Heart left ventricle (tissue), 16 donors: ENCODE measurements around the gene FLVCR2. TPM values are rescaled to one million over a fixed set of nuclear protein-coding genes. Genes with fewer than 3 reads are reported as not detected.
"Not testable (repeated sequence)": the region's sequence is repeated elsewhere in the genome, so short reads cannot be mapped to it uniquely, and the experiment has no call there.

Source experiments
- ATAC-seq, 4 donors: fragments of 200-7000 bp; cut with Tn5 transposase; one replicate each; pipeline ENCODE4 v1.9.1; 2020 to 2022; ENCODE audit warnings: moderate library complexity in 4 of 4, mild to moderate bottlenecking in 3 of 4, moderate number of reproducible peaks in 1 of 4
- DNase-seq, 5 donors: peaks; one replicate each; pipeline ENCODE4 v3.0.0-alpha.2; 2020
- H3K27ac ChIP-seq, 12 donors: fragments of 200-600 bp; sonication (generic) in 4 of 12; one replicate each; pipeline versions ENCODE4 v1.5.0 to v1.8.0; 2016 to 2022; ENCODE audit warnings: mild to moderate bottlenecking in 2 of 12
- H3K27me3 ChIP-seq, 9 donors: fragments of 200-600 bp; sonication (generic) in 2 of 9; one replicate each; pipeline versions ENCODE4 v1.5.1 to v1.8.0; 2016 to 2022; ENCODE audit warnings: mild to moderate bottlenecking in 3 of 9
- H3K36me3 ChIP-seq, 9 donors: fragments of 200-600 bp; sonication (generic) in 2 of 9; one replicate each; pipeline versions ENCODE4 v1.5.0 to v1.8.0; 2018 to 2022; ENCODE audit warnings: mild to moderate bottlenecking in 2 of 9
- H3K4me1 ChIP-seq, 12 donors: fragments of 200-600 bp; sonication (generic) in 4 of 12; one replicate each; pipeline versions ENCODE4 v1.5.0 to v1.8.0; 2016 to 2022; ENCODE audit warnings: mild to moderate bottlenecking in 3 of 12
- H3K4me3 ChIP-seq, 12 donors: fragments of 200-600 bp; sonication (generic) in 4 of 12; one replicate each; pipeline versions ENCODE4 v1.5.0 to v1.8.0; 2017 to 2022; ENCODE audit warnings: mild to moderate bottlenecking in 9 of 12, moderate library complexity in 4 of 12
- H3K9me3 ChIP-seq, 12 donors: fragments of 200-600 bp; sonication (generic) in 4 of 12; one replicate each; pipeline versions ENCODE4 v1.5.0 to v1.8.0; 2016 to 2022; ENCODE audit warnings: mild to moderate bottlenecking in 1 of 12
- CTCF ChIP-seq, 12 donors: fragments of 200-600 bp; sonication (generic) in 4 of 12; IDR thresholded peaks; one replicate each; pipeline versions ENCODE4 v1.5.0 to v1.8.0; 2018 to 2022; ENCODE audit warnings: antibody characterized with exemption in 12 of 12, mild to moderate bottlenecking in 5 of 12
- POLR2A ChIP-seq, 2 donors: fragments of 450-650 bp; IDR thresholded peaks; one replicate each; pipeline ENCODE4 v1.6.1; 2017; ENCODE audit warnings: antibody characterized with exemption in 2 of 2, mild to moderate bottlenecking in 2 of 2, moderate library complexity in 2 of 2
- WGBS, 4 donors: extraction: QIAGEN DNeasy Blood & Tissue Kit in 2 of 4; methylation state at CpG; one replicate each; pipeline versions ENCODE4 v1.1.5 to v1.1.7; 2013 to 2018; 5-methylcytosine and 5-hydroxymethylcytosine counted together
- intact Hi-C, 10 donors: fragments of 100-400 bp; cut with DNase I; formaldehyde crosslinking; loops; one replicate each; pipeline versions ENCODE4 v1.11.1 to v1.14.2; 2022
- polyA plus RNA-seq, 2 donors: library from polyadenylated mRNA; stranded (reverse); fragments of 200-250 nt; gene quantifications; one replicate each; pipeline ENCODE4 v1.2.3, GENCODE V29; 2013
- total RNA-seq, 9 donors: library from RNA; depleted of rRNA in 2 of 9; stranded (reverse); fragments of >200 nt in 2 of 9; fragmentation: NEBNext Ultra II Directional in 3 of 9; extraction: Animal tissue kit (Norgen Biotek cat#: 25700) in 3 of 9; gene quantifications; one replicate each; pipeline versions ENCODE4 v1.1.0 to v1.2.4, GENCODE V29; 2016 to 2023
- donor health status: ischemic (EF 13 %, LVEDD 7.1; RV severe dilation, severe dysfunction).
- donor health status: healthy with polysubstance abuse.
- donor health status: DM: no; HTN: yes; CAD: no.
- donor health status: DM: no; HTN: no; CAD: no.
- donor health status: ischemic (EF 25% LVEDD 6.9; RV normal size, moderate dysfunction).
- donor health status: ischemic (EF 25% LVEDD 5.7; RV mildly dilated, moderate dysfunction).
- donor health status: healthy.
- donor health status: DM: yes; HTN: yes; CAD: no.
- donor health status: ischemic (EF 35%, LVEDD 5.7; RV mildly dilated, moderate dysfunction).
- donor health status: nonischemic (EF 11% LVEDD 7.7; RV severe dilation, severe dysfunction).
- donor health status: DM: yes; HTN: yes; CAD: no.
- donor health status: PGD.
- donor health status: ischemic (EF 29% LVEDD 5.4; RV normal size, mild dysfunction).
- donor health status: nonischemic (EF 23%, LVEDD 6.1; RV moderate dilation, normal function).

The FLVCR2 gene
- total and polyA plus RNA-seq, 11 donors: 0.50 to 11.7 (median 1.6) TPM

DNA sequence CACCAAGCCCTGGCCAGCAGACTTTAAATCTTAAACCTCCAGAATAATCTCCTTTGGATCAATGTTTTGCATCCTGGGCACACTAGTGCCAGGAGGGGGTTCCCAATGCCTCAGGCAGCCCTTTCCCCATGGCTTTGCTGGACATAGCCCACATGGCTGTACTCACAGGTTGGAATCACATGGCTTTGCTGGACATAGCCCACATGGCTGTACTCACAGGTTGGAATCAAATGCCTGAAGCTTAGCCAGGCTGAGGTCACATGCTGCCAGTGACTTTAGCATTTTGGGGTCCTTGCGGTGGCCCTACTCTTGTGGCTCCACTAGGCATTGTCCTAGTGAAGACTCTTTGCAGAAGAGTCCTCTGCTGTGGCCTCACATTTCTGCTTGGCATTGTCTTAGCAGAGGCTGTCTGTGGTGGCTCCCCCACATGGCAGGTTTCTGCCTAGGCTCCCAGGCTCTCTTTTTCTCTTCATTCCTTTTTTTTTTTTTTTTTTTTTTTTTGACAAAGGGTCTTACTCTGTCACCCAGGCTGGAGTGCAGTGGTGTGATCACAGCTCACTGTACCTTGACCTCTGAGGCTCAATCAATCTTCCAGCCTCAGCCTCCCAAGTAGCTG lies 13.0 kb downstream of the FLVCR2 start:
- no peaks in the 10 kb centered on the region for H3K27me3 ChIP-seq
- ATAC-seq (no peak), DNase-seq (no peak)
- intact Hi-C loops: loop anchor here in 2 of 10 donors (5.0 kb wide), 2 partner anchors 36 to 41 kb away; no protein-coding TSS in a partner anchor
- no peaks in the 10 kb centered on the region for H3K9me3 ChIP-seq
- H3K36me3 ChIP-seq: no peaks in the 10 kb centered on the region
- H3K27ac ChIP-seq: no peak overlapping the region
- WGBS, 4 donors: 60 to 100% (median 95%) methylated on average over 1 of the region's 1 CpG
- peaks cover 0 to 25% (median 0%) of the 10 kb centered on the region in 12 donors for H3K4me1 ChIP-seq
- TF ChIP-seq CTCF (IDR thresholded peaks at IDR 0.05) (no peak), POLR2A (IDR thresholded peaks at IDR 0.05) (no peak)
- no peak overlapping the region for H3K4me3 ChIP-seq

DNA sequence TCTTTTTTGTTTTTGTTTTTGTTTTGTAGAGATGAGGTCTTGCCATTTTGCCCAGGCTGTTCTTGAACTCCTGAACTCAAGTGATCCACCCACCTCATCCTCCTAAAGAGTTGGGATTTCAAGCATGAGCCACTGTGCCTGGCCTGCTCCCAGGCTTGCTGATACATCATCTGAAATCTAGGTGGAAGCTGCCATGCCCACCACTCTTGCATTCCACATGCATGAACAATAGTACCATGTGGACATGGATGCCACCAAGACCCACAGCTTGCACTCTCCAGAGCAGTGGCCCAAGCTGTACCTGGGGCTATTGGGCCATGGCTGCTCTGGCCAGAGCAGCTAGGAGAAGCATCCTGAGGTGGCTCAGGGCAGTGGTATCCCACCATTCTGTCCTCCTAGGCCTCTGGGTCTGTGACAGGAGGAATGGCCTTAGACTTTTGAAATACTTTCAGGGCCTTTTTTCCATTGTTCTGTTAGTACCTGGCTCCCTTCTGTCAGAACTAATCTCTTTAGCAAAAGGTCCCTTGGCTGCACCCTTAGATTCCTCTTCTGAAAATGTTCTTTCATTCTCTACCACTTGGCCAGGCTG lies 13.7 kb downstream of the FLVCR2 start:
- H3K4me3 ChIP-seq: no peak overlapping the region
- no peak for ATAC-seq
- TF ChIP-seq POLR2A (IDR thresholded peaks at IDR 0.05): no peak
- H3K27ac ChIP-seq: no peak overlapping the region
- DNase-seq: no peak
- H3K36me3 ChIP-seq: no peaks in the 10 kb centered on the region
- H3K27me3 ChIP-seq: no peaks in the 10 kb centered on the region
- peaks cover 0 to 25% (median 0%) of the 10 kb centered on the region in 12 donors for H3K4me1 ChIP-seq
- H3K9me3 ChIP-seq: no peaks in the 10 kb centered on the region
- intact Hi-C loops: loop anchor here in 2 of 10 donors (5.0 kb wide), 2 partner anchors 35 to 40 kb away; no protein-coding TSS in a partner anchor

- TF ChIP-seq POLR2A (IDR thresholded peaks at IDR 0.05) (no peak), CTCF (IDR thresholded peaks at IDR 0.05) (no peak)
- H3K9me3 ChIP-seq: no peaks in the 10 kb centered on the region
- ATAC-seq (no peak), DNase-seq (no peak)
- H3K27me3 ChIP-seq: no peaks in the 10 kb centered on the region
- H3K4me1 ChIP-seq: peaks cover 0 to 39% (median 0%) of the 10 kb centered on the region in 12 donors
- H3K27ac ChIP-seq: peak overlapping the region in 1 of 12 donors; percentile 2
- intact Hi-C loops: no loop called here
- 96 to 99% (median 97%) methylated on average over 3 of the region's 3 CpGs for WGBS, 4 donors
- no peak overlapping the region for H3K4me3 ChIP-seq
- no peaks in the 10 kb centered on the region for H3K36me3 ChIP-seq
These were observed 16.8 kb downstream of the FLVCR2 start for GRCh38 chr14:75595226-75595625.

GRCh38 chr14:75597149-75597548 lies 18.7 kb downstream of the FLVCR2 start:
- H3K4me1 ChIP-seq: peaks cover 0 to 52% (median 0%) of the 10 kb centered on the region in 12 donors
- no peak overlapping the region for H3K4me3 ChIP-seq
- H3K27me3 ChIP-seq: no peaks in the 10 kb centered on the region
- ATAC-seq (no peak), DNase-seq (no peak)
- TF ChIP-seq CTCF (IDR thresholded peaks at IDR 0.05) (no peak), POLR2A (IDR thresholded peaks at IDR 0.05) (no peak)
- WGBS, 4 donors: 86 to 91% (median 88%) methylated on average over 3 of the region's 3 CpGs
- H3K36me3 ChIP-seq: no peaks in the 10 kb centered on the region
- intact Hi-C loops: no loop called here
- H3K27ac ChIP-seq: peak overlapping the region in 1 of 12 donors; percentile 85
- H3K9me3 ChIP-seq: no peaks in the 10 kb centered on the region

GRCh38 chr14:75600100-75600499 lies 21.7 kb downstream of the FLVCR2 start:
- H3K4me3 ChIP-seq, DNase-seq, H3K9me3 ChIP-seq, intact Hi-C loops, ATAC-seq, H3K36me3 ChIP-seq, H3K27me3 ChIP-seq: not testable (repeated sequence)
- H3K27ac ChIP-seq: peak overlapping the region in 1 of 12 donors; percentile 25
- WGBS, 4 donors: 90 to 100% (median 95%) methylated on average over 1 of the region's 1 CpG
- peaks cover 0 to 65% (median 5%) of the 10 kb centered on the region in 12 donors for H3K4me1 ChIP-seq

DNA sequence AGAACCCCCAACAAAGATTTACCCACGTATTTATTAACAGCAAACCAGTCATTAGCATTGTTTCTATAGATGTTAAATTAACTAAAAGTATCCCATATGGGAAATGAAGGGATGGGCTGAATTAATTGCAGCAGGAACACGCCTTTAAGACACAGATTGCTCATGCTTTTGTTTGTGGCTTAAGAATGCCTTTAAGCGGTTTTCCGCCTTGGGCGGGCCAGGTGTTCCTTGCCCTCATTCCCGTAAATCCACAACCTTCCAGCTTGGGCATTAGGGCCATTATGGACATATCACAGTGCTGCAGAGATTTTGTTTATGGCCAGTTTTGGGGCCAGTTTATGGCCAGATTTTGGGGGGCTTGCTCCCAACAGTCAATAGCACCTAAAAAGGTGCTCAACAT lies 22.6 kb downstream of the FLVCR2 start:
- intact Hi-C loops, ATAC-seq, H3K9me3 ChIP-seq, H3K36me3 ChIP-seq, H3K27me3 ChIP-seq, H3K27ac ChIP-seq, H3K4me3 ChIP-seq, DNase-seq: not testable (repeated sequence)
- peaks cover 0 to 73% (median 8%) of the 10 kb centered on the region in 12 donors for H3K4me1 ChIP-seq
- WGBS, 4 donors: 89 to 97% (median 96%) methylated on average over 6 of the region's 6 CpGs
